ENCODE results near the gene FOXO1.

Gene FOXO1

DNA sequence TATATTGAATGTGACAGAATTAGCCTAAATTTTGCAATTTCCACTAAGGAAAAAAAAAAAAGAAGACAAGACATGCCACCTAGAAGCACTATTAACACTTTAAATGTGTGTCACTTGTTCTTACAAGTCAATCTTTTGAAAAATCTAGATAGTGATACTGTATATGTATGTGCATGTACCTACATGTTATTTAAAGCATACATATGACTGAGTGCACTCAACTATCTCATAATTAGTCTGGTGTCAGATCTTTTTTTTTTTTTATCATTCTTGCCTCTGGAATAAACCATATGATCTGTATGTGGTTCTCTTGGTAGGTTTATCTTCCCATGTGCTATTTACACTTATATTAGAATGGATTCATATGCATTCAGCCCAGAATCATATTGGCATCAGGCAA, 62.3 kb downstream of the FOXO1 start:
- no peak for DNase-seq

DNA sequence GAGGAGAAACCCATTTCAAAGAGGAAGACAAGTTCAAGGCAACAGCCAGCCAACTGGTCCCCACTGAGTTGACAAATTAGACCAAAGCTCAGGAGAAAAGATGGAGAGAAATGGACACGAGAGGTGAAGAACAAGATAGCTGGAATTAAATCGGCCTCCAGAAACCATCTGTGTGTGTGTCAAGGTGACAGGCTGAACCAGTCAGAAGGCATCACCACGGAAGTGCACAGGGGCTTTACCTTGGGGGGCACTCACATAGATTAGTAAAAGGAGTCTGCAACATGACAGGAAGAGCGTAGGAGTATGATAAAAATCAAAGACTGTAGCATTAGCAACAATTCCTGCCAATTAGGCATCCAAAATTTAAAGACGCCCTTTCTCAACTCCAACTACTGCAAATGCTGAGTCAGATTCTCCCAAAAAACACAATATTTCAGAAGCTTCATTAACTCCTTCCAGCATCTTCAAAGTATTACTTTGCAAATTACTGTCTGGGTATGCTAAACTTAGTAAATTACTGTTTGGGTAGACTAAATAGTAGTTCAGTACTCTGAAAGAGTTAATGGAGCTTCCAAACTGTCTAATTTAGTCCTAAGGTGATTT, 66.2 kb downstream of the FOXO1 start:
- peak; percentile 41 for DNase-seq

DNA sequence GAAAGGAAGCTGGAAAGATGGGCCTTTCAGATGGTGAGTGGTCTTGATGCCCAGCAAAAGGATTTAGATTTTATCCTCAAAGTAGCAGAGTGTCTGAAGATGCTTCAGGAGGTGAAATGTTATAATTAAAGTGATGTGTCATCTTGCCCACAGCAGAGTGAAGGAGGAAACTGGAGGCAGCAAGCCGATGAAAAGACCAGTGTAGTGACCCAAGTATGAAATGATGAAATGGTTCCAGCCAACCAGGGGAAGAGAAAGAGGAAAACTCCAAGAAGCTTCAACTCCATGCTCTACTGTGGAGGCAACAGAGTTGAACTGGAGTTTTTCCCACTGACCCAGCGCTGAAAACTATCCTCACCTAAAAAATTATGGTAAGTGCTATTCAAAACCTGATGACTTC, 66.7 kb downstream of the FOXO1 start:
- no peak for DNase-seq

DNA sequence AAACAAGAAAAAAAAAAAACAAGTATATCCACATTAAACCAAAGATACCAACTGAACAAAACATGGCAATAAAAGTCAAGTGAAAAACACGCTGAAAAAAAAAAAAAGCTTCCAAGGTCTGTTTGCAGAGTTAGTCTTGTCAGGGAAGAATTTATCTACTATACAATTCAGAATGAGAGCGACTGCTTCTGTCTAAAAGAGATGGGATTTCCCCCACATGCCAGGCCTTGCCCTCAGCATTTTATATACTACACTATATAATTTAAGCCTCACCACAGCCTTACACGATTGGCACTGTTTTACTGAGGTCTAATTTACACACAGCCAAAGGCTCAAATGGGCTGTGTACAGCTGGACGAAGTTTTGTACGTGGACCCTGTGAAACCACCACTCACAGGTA, 67.3 kb downstream of the FOXO1 start:
- no peak for DNase-seq

GRCh38 chr13:40598569-40598968, 67.9 kb downstream of the FOXO1 start:
- no peak for DNase-seq

DNA sequence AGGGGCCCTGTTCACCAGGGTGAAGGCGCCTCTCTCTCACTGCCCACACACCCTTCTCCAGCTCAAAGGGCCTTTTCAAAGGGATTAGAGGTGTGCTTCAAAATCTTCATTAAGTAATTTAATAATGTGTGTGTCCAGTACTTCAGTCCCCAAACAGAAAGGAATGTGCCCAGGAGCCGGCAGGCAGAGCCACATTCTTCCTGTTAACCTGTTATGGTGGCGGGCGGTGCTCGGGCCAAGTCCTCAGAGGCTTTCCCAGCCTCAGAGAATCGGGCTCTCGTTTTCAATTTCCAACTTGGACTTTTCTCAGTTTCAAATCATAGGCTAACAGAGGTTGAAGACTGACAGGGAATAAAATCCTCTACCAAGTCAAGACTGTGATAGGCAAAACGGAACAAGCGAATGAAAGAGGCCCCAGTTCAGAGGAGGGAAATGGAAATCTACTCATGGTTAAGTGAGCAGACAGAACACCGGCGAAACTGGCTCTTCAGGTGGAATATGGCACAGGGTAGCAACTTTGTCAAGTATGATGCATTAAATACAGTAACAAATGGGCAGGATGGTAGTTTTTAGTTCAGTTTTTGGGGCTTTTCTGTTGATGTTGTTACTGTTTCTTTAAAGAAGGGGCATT, 68.6 kb downstream of the FOXO1 start:
- DNase-seq, result no peak

DNA sequence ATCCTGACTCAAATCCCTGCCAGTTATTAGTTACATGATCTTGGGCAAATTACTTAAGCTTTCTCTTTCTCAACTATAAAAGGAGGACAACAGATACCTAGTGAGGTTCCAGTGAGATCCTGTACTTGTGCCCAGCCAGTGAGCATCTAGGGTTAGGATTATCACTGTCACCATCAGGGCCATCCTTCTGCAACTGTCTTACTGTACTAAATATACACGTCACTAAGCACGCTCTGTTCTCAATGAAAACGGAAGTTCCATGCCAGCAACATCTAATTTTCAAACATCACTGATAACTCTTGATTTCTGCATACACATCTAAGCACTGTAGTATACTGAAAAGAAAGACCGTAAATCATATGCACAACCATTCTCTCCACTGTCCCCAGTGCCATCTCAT, 70.0 kb downstream of the FOXO1 start:
- DNase-seq, result peak; percentile 37

GRCh38 chr13:40595693-40596092, 70.7 kb downstream of the FOXO1 start:
- no peak for DNase-seq

DNA sequence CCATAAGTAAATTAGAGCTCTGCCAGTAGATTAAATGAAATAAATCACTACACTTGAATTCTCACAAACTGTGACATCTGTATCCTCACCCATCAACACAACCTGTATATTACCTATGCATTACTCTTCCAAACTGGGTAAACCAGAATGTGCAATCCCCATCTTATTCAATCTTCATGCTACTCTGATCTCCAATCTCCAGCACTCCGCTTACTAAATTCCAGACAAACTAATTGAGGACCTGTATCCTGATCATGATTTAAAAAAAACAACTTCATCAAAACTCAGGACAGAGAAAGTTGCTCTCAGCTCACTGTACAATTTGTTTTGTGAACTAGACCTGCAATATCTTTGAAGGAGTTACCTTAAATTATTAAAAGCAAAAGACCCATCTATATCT, 74.4 kb downstream of the FOXO1 start:
- DNase-seq, result no peak

DNA sequence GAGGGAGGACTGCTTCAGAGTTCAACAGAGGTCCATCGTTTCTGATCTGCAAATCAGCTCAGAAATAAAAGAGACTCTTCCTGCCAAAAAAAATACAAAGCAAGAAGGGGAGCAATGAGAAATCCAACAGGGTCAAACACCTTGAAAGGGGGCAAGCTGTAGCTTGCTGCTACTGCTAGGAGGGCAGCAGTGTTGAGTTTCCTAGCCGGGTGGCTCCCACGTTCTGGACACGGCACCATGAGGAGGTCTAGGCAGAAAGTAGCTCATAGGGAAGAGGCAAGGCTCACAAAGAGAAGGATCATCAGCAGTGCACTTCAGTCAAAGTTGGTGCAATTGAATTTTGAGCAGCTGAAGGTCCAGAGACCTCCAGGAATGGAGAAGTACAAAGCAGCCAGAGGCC, 75.3 kb downstream of the FOXO1 start:
- no peak for DNase-seq

- no peak for DNase-seq
Measured at GRCh38 chr13:40590112-40590862, 76.2 kb downstream of the FOXO1 start.

GRCh38 chr13:40589285-40590109, 76.9 kb downstream of the FOXO1 start:
- no peak for DNase-seq

DNA sequence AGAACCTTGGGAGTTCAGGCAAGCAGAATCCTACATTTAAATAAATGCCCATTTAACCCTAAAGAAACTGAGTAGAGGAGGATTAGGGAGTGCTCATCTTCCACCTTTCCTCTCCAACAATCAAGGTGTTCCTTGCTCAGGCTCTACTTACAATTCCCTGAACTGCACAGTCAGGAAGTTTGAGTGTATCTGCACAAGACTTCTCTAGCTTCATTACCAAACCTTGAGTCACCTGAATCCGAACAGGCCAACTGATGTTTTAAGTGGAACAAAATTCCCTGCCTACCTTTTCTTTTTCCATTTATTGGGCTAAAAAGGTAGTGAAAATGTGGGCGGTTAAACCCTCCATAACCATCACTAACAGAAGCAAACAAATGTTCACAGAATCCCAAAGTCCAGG, 78.3 kb downstream of the FOXO1 start:
- no peak for DNase-seq

- no peak for DNase-seq
Measured at GRCh38 chr13:40586886-40587565, 79.4 kb downstream of the FOXO1 start.

GRCh38 chr13:40585911-40586471, 80.5 kb downstream of the FOXO1 start:
- DNase-seq, result no peak

- DNase-seq, result no peak
Measured at GRCh38 chr13:40583738-40584137, 82.7 kb downstream of the FOXO1 start.

- no peak for DNase-seq
Measured at GRCh38 chr13:40582531-40582930, 83.9 kb downstream of the FOXO1 start.

- DNase-seq, result no peak
Measured at GRCh38 chr13:40581277-40581579, 85.2 kb downstream of the FOXO1 start.

- no peak for DNase-seq
Measured at GRCh38 chr13:40580566-40581276, 85.7 kb downstream of the FOXO1 start.

DNA sequence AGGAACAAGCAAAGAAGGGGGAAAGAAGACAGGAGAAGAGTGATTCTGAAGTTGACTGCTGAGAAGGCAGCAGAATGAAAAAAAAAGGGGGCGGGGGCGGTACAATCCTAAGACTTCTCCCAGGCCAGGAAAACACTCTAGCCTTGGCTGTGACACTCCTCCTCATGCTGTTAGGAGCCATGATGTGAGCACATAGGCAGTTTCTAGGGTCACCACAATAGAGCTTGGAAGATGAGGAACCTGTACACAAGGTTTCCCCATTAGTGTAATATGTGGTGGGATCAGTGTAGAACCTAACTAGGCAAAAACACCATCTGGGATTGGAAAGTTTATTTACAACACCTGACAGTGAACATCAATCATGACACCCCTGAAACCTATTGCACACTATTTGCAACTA, 86.9 kb downstream of the FOXO1 start:
- DNase-seq, result no peak

- DNase-seq, result no peak
Measured at GRCh38 chr13:40578055-40578454, 88.4 kb downstream of the FOXO1 start.

DNA sequence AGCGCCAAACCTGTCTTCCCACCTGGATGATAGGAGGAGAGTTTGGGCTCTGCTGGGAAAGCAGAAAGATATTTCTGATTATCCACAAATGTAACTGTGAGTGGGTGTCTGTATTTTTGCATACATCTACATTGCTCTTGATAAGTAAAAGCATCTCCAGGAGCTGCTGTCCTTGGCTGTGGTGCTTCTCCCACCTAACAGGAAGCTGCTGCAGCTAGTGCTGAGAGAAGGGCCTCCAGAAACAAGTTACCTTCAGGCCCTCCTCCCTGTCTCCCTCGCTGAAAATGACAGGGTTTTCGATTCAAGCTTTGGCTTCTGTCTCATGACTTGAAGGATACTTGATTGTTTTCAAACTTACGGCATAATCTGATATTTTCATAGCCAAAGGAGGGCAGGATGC, 90.1 kb downstream of the FOXO1 start:
- no peak for DNase-seq

Data from CD4-positive, alpha-beta T cell treated with Interleukin-10 for 1 hour (primary cell).